WTC11 (cell line): ENCODE measurements around the gene CLCN1. TPM values are rescaled to one million over a fixed set of nuclear protein-coding genes. Genes with fewer than 3 reads are reported as not detected.
A peak's percentile ranks its signal among the peaks of the same experiment; 100 is the strongest.

Experiments
- ATAC-seq: fragments of 200-7000 bp; cut with Tn5 transposase; 2 replicates; pipeline ENCODE4 v1.10.0; 2021; ENCODE audit warnings: mild to moderate bottlenecking, moderate library complexity
- CTCF ChIA-PET: fragments of 300-600 bp; sonication (Branson Sonifier 250); formaldehyde crosslinking; loops from one replicate; lab custom pipeline; 2021; ENCODE audit warnings: antibody characterized with exemption; lab: Charles Lee
- POLR2A ChIA-PET: fragments of 350-600 bp; sonication (Branson Sonifier 250); formaldehyde crosslinking; loops from one replicate; lab custom pipeline; 2021; ENCODE audit warnings: antibody characterized with exemption; lab: Charles Lee
- DNase-seq: peaks from one replicate; pipeline ENCODE4 v3.0.0; 2021; ENCODE audit warnings: low spot score
- H3K27ac Mint-ChIP-seq: 2 replicates; pipeline ENCODE4 v1.8.0; 2021; ENCODE audit warnings: mixed read lengths
- H3K27me3 Mint-ChIP-seq: 2 replicates; pipeline ENCODE4 v1.8.0; 2021; ENCODE audit warnings: low read depth, mild to moderate bottlenecking, moderate library complexity, mixed read lengths
- H3K36me3 Mint-ChIP-seq: 2 replicates; pipeline ENCODE4 v1.8.0; 2021; ENCODE audit warnings: mixed read lengths
- H3K4me1 Mint-ChIP-seq: 2 replicates; pipeline ENCODE4 v1.8.0; 2022; ENCODE audit warnings: mixed read lengths
- H3K4me3 Mint-ChIP-seq: 2 replicates; pipeline ENCODE4 v1.8.0; 2021; ENCODE audit warnings: mild to moderate bottlenecking, moderate library complexity, mixed read lengths
- H3K9me3 Mint-ChIP-seq: 2 replicates; pipeline ENCODE4 v1.8.0; 2021; ENCODE audit warnings: mixed read lengths
- ATF6 ChIP-seq: sonication (generic); formaldehyde crosslinking; IDR thresholded peaks from 2 replicates; pipeline ENCODE4 v1.8.1; 2023; ENCODE audit warnings: mild to moderate bottlenecking, missing genetic modification reagents
- FOXJ3 ChIP-seq: sonication (generic); formaldehyde crosslinking; IDR thresholded peaks from 2 replicates; pipeline ENCODE4 v1.9.0; 2021; ENCODE audit warnings: missing genetic modification reagents, mild to moderate bottlenecking, borderline replicate concordance
- FOXK1 ChIP-seq: sonication (generic); formaldehyde crosslinking; IDR thresholded peaks from 2 replicates; pipeline ENCODE4 v1.8.0; 2022; ENCODE audit warnings: mild to moderate bottlenecking, moderate library complexity, missing genetic modification reagents
- MXD4 ChIP-seq: fragments of 250-450 bp; sonication (Bioruptor Pico); IDR thresholded peaks from 2 replicates; pipeline ENCODE4 v1.8.0; 2021; ENCODE audit warnings: mild to moderate bottlenecking, moderate library complexity, borderline replicate concordance
- NFATC4 ChIP-seq: fragments of 250-450 bp; sonication (Bioruptor Pico); IDR thresholded peaks from 2 replicates; pipeline ENCODE4 v1.9.0; 2021; ENCODE audit warnings: mild to moderate bottlenecking
- NFE2L1 ChIP-seq: sonication (generic); formaldehyde crosslinking; IDR thresholded peaks from 2 replicates; pipeline ENCODE4 v1.8.1; 2023; ENCODE audit warnings: missing genetic modification reagents
- NR2C2 ChIP-seq: sonication (generic); formaldehyde crosslinking; IDR thresholded peaks from 2 replicates; pipeline ENCODE4 v1.8.0; 2022; ENCODE audit warnings: mild to moderate bottlenecking, missing genetic modification reagents
- NR3C1 ChIP-seq: sonication (generic); formaldehyde crosslinking; conservative IDR thresholded peaks from 2 replicates; pipeline ENCODE4 v1.8.1; 2023; ENCODE audit warnings: low read depth, mild to moderate bottlenecking, missing genetic modification reagents
- PRDM15 ChIP-seq: sonication (generic); formaldehyde crosslinking; IDR thresholded peaks from 2 replicates; pipeline ENCODE4 v1.8.0; 2022; ENCODE audit warnings: missing genetic modification reagents
- PREB ChIP-seq: sonication (generic); formaldehyde crosslinking; IDR thresholded peaks from 2 replicates; pipeline ENCODE4 v1.8.1; 2022; ENCODE audit warnings: mild to moderate bottlenecking, missing genetic modification reagents, moderate library complexity, borderline replicate concordance
- PRRX2 ChIP-seq: fragments of 250-450 bp; sonication (Bioruptor Pico); IDR thresholded peaks from 2 replicates; pipeline ENCODE4 v1.8.0; 2021; ENCODE audit warnings: mild to moderate bottlenecking
- SP1 ChIP-seq: sonication (generic); formaldehyde crosslinking; conservative IDR thresholded peaks from 2 replicates; pipeline ENCODE4 v1.8.1; 2022; ENCODE audit warnings: missing genetic modification reagents
- STAT6 ChIP-seq: sonication (generic); formaldehyde crosslinking; conservative IDR thresholded peaks from 2 replicates; pipeline ENCODE4 v1.8.1; 2023; ENCODE audit warnings: mild to moderate bottlenecking, low read depth, missing genetic modification reagents, moderate library complexity
- TEAD1 ChIP-seq: sonication (generic); formaldehyde crosslinking; IDR thresholded peaks from 2 replicates; pipeline ENCODE4 v1.8.0; 2022; ENCODE audit warnings: mild to moderate bottlenecking, missing genetic modification reagents
- USF1 ChIP-seq: sonication (generic); formaldehyde crosslinking; IDR thresholded peaks from 2 replicates; pipeline ENCODE4 v1.8.0; 2022; ENCODE audit warnings: mild to moderate bottlenecking, missing genetic modification reagents
- USF2 ChIP-seq: sonication (generic); formaldehyde crosslinking; IDR thresholded peaks from 2 replicates; pipeline ENCODE4 v1.8.1; 2023; ENCODE audit warnings: mild to moderate bottlenecking, missing genetic modification reagents, moderate library complexity
- ZBTB43 ChIP-seq: sonication (generic); formaldehyde crosslinking; IDR thresholded peaks from 2 replicates; pipeline ENCODE4 v1.8.1; 2023; ENCODE audit warnings: mild to moderate bottlenecking, missing genetic modification reagents
- ZNF121 ChIP-seq: sonication (generic); formaldehyde crosslinking; IDR thresholded peaks from 2 replicates; pipeline ENCODE4 v1.8.0; 2023; ENCODE audit warnings: missing genetic modification reagents
- ZNF263 ChIP-seq: sonication (generic); formaldehyde crosslinking; IDR thresholded peaks from 2 replicates; pipeline ENCODE4 v1.8.1; 2022; ENCODE audit warnings: low read depth, mild to moderate bottlenecking, moderate library complexity, missing genetic modification reagents
- ZNF396 ChIP-seq: fragments of 250-450 bp; sonication (Bioruptor Pico); IDR thresholded peaks from 2 replicates; pipeline ENCODE4 v1.8.0; 2021; ENCODE audit warnings: mild to moderate bottlenecking, moderate library complexity, borderline replicate concordance
- ZNF671 ChIP-seq: fragments of 250-450 bp; sonication (Bioruptor Pico); IDR thresholded peaks from 2 replicates; pipeline ENCODE4 v1.8.0; 2021; ENCODE audit warnings: mild to moderate bottlenecking
- total RNA-seq: library from RNA; stranded (reverse); gene quantifications from 3 replicates; pipeline ENCODE4 v1.2.3, GENCODE V29; 2021

CLCN1 gene
- total RNA-seq, 1 experiment from 2014 or later: 0.28 TPM

GRCh38 chr7:143287935-143288826 lies 27.7 kb upstream of the CLCN1 start, which contains the start of gene CASP2:
TSS of gene CASP2 (plus strand) at chr7:143288351. CDS start at chr7:143288456, 105 bp downstream.
- ATAC-seq (peak; percentile 86), DNase-seq (peak; percentile 98)
- CTCF ChIA-PET: interaction anchor here (0.7 to 1.4 kb wide), 14 partner anchors 9 to 82 kb away, joined by 3 to 9 read pairs (median 3); partner anchors contain the start of gene GSTK1
- Mint-ChIP-seq H3K9me3 (peaks cover 14% of the 10 kb centered on the region), H3K27ac (peak within 1 kb of the TSS; percentile 87), H3K4me3 (peak within 1 kb of the TSS; percentile 98), H3K36me3 (peaks cover 35% of the 10 kb centered on the region), H3K4me1 (peaks cover 43% of the 10 kb centered on the region), H3K27me3 (peaks cover 38% of the 10 kb centered on the region)
- POLR2A ChIA-PET: interaction anchor here (0.6 to 1.4 kb wide), 5 partner anchors 8 to 117 kb away, joined by 3 to 7 read pairs (median 3); partner anchors contain the start of gene GSTK1
- TF ChIP-seq ZNF121 (CRISPR knock-in tag): no peak
- no peak for TF ChIP-seq PREB (CRISPR knock-in tag)
- TF ChIP-seq STAT6: no peak
- no peak for TF ChIP-seq ZNF671 (CRISPR knock-in tag)
- peak; percentile 41; the same call in 1 of the 2 replicates for TF ChIP-seq PRDM15 (CRISPR knock-in tag)
- TF ChIP-seq FOXJ3 (CRISPR knock-in tag): no peak
- 0 out of 2 replicates have a peak, but pooled peaks have one; percentile 17 for TF ChIP-seq PRRX2 (CRISPR knock-in tag)
- TF ChIP-seq FOXK1: peak; percentile 66
- 0 out of 2 replicates have a peak, but pooled peaks have one; percentile 50 for TF ChIP-seq ZBTB43 (CRISPR knock-in tag)
- TF ChIP-seq NFATC4 (CRISPR knock-in tag): no peak
- peak; percentile 87 for TF ChIP-seq SP1 (CRISPR knock-in tag)
- peak; percentile 72; the same call in 1 of the 2 replicates for TF ChIP-seq NFE2L1 (CRISPR knock-in tag)
- no peak for TF ChIP-seq NR3C1
- TF ChIP-seq USF2 (CRISPR knock-in tag): no peak
- TF ChIP-seq USF1 (CRISPR knock-in tag): peak; percentile 63
- no peak for TF ChIP-seq NR2C2 (CRISPR knock-in tag)
- no peak for TF ChIP-seq MXD4 (CRISPR knock-in tag)
- TF ChIP-seq ZNF263 (CRISPR knock-in tag): no peak
- no peak for TF ChIP-seq ATF6 (CRISPR knock-in tag)
- no peak for TF ChIP-seq ZNF396 (CRISPR knock-in tag)
- no peak; the same call in 1 of the 2 replicates for TF ChIP-seq TEAD1 (CRISPR knock-in tag)
